Neuronal stem cell (in vitro differentiated cells): ENCODE results near the gene EIF3J.
"Not testable (repeated sequence)": the region's sequence is repeated elsewhere in the genome, so short reads cannot be mapped to it uniquely, and the experiment has no call there.

Source experiments
- DNase-seq: peaks from one replicate; pipeline ENCODE4 v3.0.0-alpha.2; 2013; ENCODE audit warnings: low spot score
- H2AFZ ChIP-seq: one replicate; pipeline ENCODE4 v1.6.1; 2013; ENCODE audit warnings: mild to moderate bottlenecking, low read length, inconsistent platforms
- H2AK5ac ChIP-seq: 2 replicates; pipeline ENCODE4 v1.6.1; 2013; ENCODE audit warnings: low read depth, mild to moderate bottlenecking, inconsistent platforms, low read length, moderate library complexity, mixed read lengths
- H2BK120ac ChIP-seq: 2 replicates; pipeline ENCODE4 v1.6.1; 2013; ENCODE audit warnings: low read depth, mild to moderate bottlenecking, inconsistent platforms, low read length, moderate library complexity, mixed read lengths
- H2BK12ac ChIP-seq: one replicate; pipeline ENCODE4 v1.6.1; 2013; ENCODE audit warnings: low read length, inconsistent platforms
- H2BK15ac ChIP-seq: 2 replicates; pipeline ENCODE4 v1.6.1; 2013; ENCODE audit warnings: mild to moderate bottlenecking, low read length, inconsistent platforms, mixed read lengths
- H2BK5ac ChIP-seq: one replicate; pipeline ENCODE4 v1.6.1; 2013; ENCODE audit warnings: inconsistent platforms, mild to moderate bottlenecking, low read length, moderate library complexity
- H3K14ac ChIP-seq: one replicate; pipeline ENCODE4 v1.6.1; 2013; ENCODE audit warnings: low read length, inconsistent platforms
- H3K18ac ChIP-seq: 2 replicates; pipeline ENCODE4 v1.6.1; 2013; ENCODE audit warnings: low read length, inconsistent platforms
- H3K23ac ChIP-seq: 2 replicates; pipeline ENCODE4 v1.6.1; 2013; ENCODE audit warnings: low read depth, mild to moderate bottlenecking, mixed read lengths, low read length, inconsistent platforms; ENCODE audit not compliant: poor library complexity
- H3K27ac ChIP-seq: replicated peaks from 3 replicates; pipeline ENCODE4 v1.5.1; 2013; ENCODE audit warnings: low read length, inconsistent platforms
- H3K27me3 ChIP-seq, 3 experiments: 2 replicates each; pipeline ENCODE4 v1.6.1; 2013; ENCODE audit warnings: low read length in 3 of 3, mild to moderate bottlenecking in 2 of 3, inconsistent platforms in 1 of 3, low read depth in 1 of 3, mixed read lengths in 1 of 3, moderate library complexity in 1 of 3; ENCODE audit not compliant: control insufficient read depth in 3 of 3, insufficient read depth in 3 of 3
- H3K36me3 ChIP-seq, 2 donors: replicated peaks in 1 of 2; 2 replicates each; pipeline ENCODE4 v1.6.1; 2013; ENCODE audit warnings: low read length in 2 of 2; ENCODE audit not compliant: control insufficient read depth in 2 of 2, insufficient read depth in 2 of 2
- H3K4ac ChIP-seq: 2 replicates; pipeline ENCODE4 v1.6.1; 2013; ENCODE audit warnings: inconsistent platforms, mild to moderate bottlenecking, low read length, moderate library complexity
- H3K4me1 ChIP-seq, 2 donors: 1 replicate in 1 of 2; 2 replicates in 1 of 2; pipeline ENCODE4 v1.6.1; 2013; ENCODE audit warnings: low read length in 2 of 2, low read depth in 1 of 2; ENCODE audit not compliant: control insufficient read depth in 2 of 2, insufficient read depth in 1 of 2
- H3K4me2 ChIP-seq: one replicate; pipeline ENCODE4 v1.6.1; 2013; ENCODE audit warnings: mild to moderate bottlenecking, low read length, inconsistent platforms; ENCODE audit not compliant: insufficient read depth, poor library complexity, severe bottlenecking
- H3K4me3 ChIP-seq, 2 donors: 2 replicates each; pipeline ENCODE4 v1.5.1; 2013; ENCODE audit warnings: low read length in 2 of 2, mild to moderate bottlenecking in 2 of 2, inconsistent platforms in 1 of 2, moderate library complexity in 1 of 2
- H3K79me1 ChIP-seq: one replicate; pipeline ENCODE4 v1.6.1; 2013; ENCODE audit warnings: low read depth, mild to moderate bottlenecking, inconsistent platforms, low read length, moderate library complexity
- H3K9ac ChIP-seq: one replicate; pipeline ENCODE4 v1.6.1; 2013; ENCODE audit warnings: mild to moderate bottlenecking, low read depth, low read length, inconsistent platforms; ENCODE audit not compliant: poor library complexity
- H3K9me3 ChIP-seq, 2 donors: replicated peaks in 1 of 2; 2 replicates each; pipeline versions ENCODE3 to v1.6.1; 2013; ENCODE audit warnings: low read length in 2 of 2, mild to moderate bottlenecking in 2 of 2, inconsistent platforms in 1 of 2, low read depth in 1 of 2, mixed read lengths in 1 of 2, moderate library complexity in 1 of 2; ENCODE audit not compliant: control insufficient read depth in 2 of 2, insufficient read depth in 1 of 2
- H4K8ac ChIP-seq: one replicate; pipeline ENCODE4 v1.6.1; 2013; ENCODE audit warnings: low read depth, mild to moderate bottlenecking, inconsistent platforms, low read length, moderate library complexity
- H4K91ac ChIP-seq: one replicate; pipeline ENCODE4 v1.6.1; 2013; ENCODE audit warnings: low read length, low read depth, mild to moderate bottlenecking, inconsistent platforms; ENCODE audit not compliant: poor library complexity
- WGBS, 2 donors: extraction: QIAGEN DNeasy Blood & Tissue Kit; methylation state at CpG; one replicate each; pipeline ENCODE4 v1.1.7; 2013; ENCODE audit warnings: missing lambda C conversion rate in 2 of 2, mixed read lengths in 1 of 2; ENCODE audit not compliant: insufficient read length in 2 of 2, insufficient replicate concordance in 1 of 2; ENCODE audit errors: extremely low coverage in 2 of 2; 5-methylcytosine and 5-hydroxymethylcytosine counted together

EIF3J gene

DNA sequence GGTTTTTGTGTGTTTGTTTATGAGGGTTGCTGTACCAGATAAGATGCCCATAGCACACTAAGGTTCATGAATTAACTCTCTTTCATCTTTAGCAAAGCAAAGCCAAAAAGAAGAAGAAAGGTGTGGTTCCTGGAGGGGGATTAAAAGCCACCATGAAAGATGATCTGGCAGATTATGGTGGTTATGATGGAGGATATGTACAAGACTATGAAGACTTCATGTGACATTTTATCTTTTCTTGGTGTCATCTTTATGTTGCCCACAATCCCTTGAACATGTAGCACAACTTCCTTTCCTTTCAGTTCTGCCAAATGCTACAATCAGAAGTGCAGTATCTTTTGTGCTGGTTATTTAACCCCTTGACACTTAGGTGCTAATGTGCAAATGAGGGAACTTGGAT is 24.0 kb downstream of the EIF3J start:
- not testable (repeated sequence) for H2BK15ac ChIP-seq, H2AFZ ChIP-seq, H3K9ac ChIP-seq, H3K23ac ChIP-seq, DNase-seq, H3K4me3 ChIP-seq, H3K4me2 ChIP-seq, H2BK12ac ChIP-seq, H3K79me1 ChIP-seq, H2BK120ac ChIP-seq, H2BK5ac ChIP-seq, H3K14ac ChIP-seq, H4K8ac ChIP-seq, H3K4ac ChIP-seq, H3K27me3 ChIP-seq, H3K27ac ChIP-seq, H3K18ac ChIP-seq, H2AK5ac ChIP-seq, H3K4me1 ChIP-seq, H4K91ac ChIP-seq
- H3K36me3 ChIP-seq = peaks cover 40 to 96% of the 10 kb centered on the region in 2 donors
- H3K9me3 ChIP-seq = peaks cover 13 to 28% of the 10 kb centered on the region in 2 donors

DNA sequence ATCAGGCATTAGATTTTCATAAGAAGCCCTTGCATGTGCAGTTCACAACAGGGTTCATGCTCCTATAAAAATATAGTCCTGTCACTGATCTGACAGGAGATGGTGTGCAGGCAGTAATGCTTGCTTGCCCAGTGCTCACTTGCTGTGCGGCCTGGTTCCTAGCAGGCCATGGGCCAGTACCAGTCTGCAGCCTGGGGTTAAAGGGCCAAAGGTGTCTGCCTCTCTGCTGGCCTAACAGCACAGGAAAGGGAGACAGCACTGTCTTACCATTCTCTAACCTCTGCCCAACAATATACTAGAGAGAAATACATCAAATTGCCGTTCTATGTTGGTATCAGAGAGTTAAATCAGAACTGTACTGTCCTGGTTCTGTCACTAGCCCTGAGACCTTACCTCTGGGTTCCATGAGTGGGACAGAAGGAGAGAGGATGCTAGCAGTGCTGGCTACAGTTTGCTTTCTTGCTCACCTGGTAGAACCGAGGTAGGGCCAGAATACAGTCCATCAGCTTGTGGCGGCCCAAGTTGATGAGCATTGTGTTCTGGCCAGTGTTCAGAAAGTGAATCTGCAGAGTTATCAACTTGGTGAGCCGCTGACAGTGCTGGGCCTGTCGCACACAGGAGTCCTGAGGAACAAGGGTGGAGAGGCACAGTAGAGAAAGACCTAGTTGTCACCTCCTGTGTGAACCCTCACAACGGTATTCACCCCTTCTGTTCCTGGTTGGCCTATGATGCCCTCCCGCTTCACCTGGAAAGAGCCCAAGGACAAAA is 28.6 kb downstream of the EIF3J start:
- H3K18ac ChIP-seq = no peak overlapping the region
- H3K4me1 ChIP-seq = no peaks in the 10 kb centered on the region

DNA sequence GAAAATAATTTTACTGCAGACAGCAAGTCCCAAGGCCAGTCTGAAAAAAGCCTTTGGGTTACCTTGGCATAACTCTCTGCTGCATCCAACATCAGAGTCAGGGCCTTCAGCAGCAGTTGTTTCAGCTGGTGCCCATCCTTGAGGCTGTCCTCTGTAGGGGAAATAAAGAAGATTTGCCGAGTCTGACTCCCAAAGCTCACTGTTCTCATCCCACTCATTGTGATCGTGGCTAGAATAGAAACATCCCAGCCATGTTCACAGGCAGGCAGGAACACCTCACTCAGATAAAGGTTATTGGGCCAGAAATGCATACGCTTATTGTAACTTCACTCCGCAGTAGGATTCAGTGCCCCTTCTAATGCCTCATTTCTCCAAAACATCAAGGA is 29.2 kb downstream of the EIF3J start:
- H4K8ac ChIP-seq = no peak overlapping the region
- no peak overlapping the region for H2BK15ac ChIP-seq
- H2AK5ac ChIP-seq = no peak overlapping the region
- H3K27me3 ChIP-seq = no peaks in the 10 kb centered on the region
- H3K4me1 ChIP-seq = no peaks in the 10 kb centered on the region
- WGBS, 2 donors = no CpG with 5 or more reads among the region's 4 CpGs
- H4K91ac ChIP-seq = no peak overlapping the region
- H2BK5ac ChIP-seq = no peak overlapping the region
- H2BK120ac ChIP-seq = no peak overlapping the region
- H3K79me1 ChIP-seq = no peaks in the 10 kb centered on the region
- no peak overlapping the region for H3K27ac ChIP-seq
- H3K23ac ChIP-seq = no peak overlapping the region
- H3K36me3 ChIP-seq = peaks cover 42 to 97% of the 10 kb centered on the region in 2 donors
- H2BK12ac ChIP-seq = no peak overlapping the region
- no peak for DNase-seq
- no peak overlapping the region for H3K14ac ChIP-seq
- H3K9me3 ChIP-seq = peaks cover 17 to 34% of the 10 kb centered on the region in 2 donors
- H3K4ac ChIP-seq = no peak overlapping the region
- no peak overlapping the region for H3K9ac ChIP-seq
- H3K4me3 ChIP-seq = no peak overlapping the region
- no peak overlapping the region for H2AFZ ChIP-seq
- no peak overlapping the region for H3K18ac ChIP-seq
- H3K4me2 ChIP-seq = no peak overlapping the region

More for the DNA sequence above, 28.6 kb downstream of the EIF3J start:
- Histone ChIP-seq H3K27ac (no peak overlapping the region), H2BK5ac (no peak overlapping the region), H3K9me3 (peaks cover 17 to 34% of the 10 kb centered on the region in 2 donors), H3K36me3 (peaks cover 46 to 97% of the 10 kb centered on the region in 2 donors), H3K4me3 (peak overlapping the region in 1 of 2 donors; percentile 7), H2BK15ac (no peak overlapping the region), H3K27me3 (no peaks in the 10 kb centered on the region), H2AK5ac (no peak overlapping the region), H2AFZ (no peak overlapping the region), H3K14ac (no peak overlapping the region), H4K91ac (no peak overlapping the region), H3K4me2 (no peak overlapping the region), H2BK120ac (no peak overlapping the region), H2BK12ac (no peak overlapping the region), H3K23ac (no peak overlapping the region), H3K4ac (no peak overlapping the region), H4K8ac (no peak overlapping the region), H3K9ac (no peak overlapping the region), H3K79me1 (no peaks in the 10 kb centered on the region)
- DNase-seq = no peak
- no CpG with 5 or more reads among the region's 8 CpGs for WGBS, 2 donors

DNA sequence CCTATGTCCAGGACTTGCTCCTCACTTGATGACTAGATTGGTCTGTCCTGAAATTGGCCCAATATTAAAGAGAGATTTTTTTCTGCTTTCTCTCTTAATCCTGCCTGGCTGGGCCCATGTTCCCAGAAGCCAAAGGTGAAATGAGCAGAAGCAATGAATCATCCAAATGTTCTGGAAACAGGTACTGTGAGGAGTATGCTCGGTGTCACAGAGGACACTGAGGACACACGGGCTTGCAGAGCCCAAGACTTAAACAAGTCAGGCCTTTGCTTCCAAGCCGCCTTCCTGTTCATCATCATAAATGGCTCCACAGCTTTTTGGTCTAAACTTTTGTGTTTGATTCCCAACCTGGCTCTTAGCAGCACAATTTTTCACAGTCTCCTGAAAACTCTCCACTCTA is 31.4 kb downstream of the EIF3J start:
- H2AFZ ChIP-seq = no peak overlapping the region
- WGBS, 2 donors = no CpG with 5 or more reads among the region's 3 CpGs
- peaks cover 40 to 88% of the 10 kb centered on the region in 2 donors for H3K36me3 ChIP-seq

More for the DNA sequence above, 31.4 kb downstream of the EIF3J start:
- Histone ChIP-seq H3K4ac (no peak overlapping the region), H2BK12ac (no peak overlapping the region), H4K91ac (no peak overlapping the region), H3K4me1 (no peaks in the 10 kb centered on the region), H2AK5ac (no peak overlapping the region), H3K79me1 (no peaks in the 10 kb centered on the region), H3K27me3 (no peaks in the 10 kb centered on the region), H3K27ac (no peak overlapping the region), H3K18ac (no peak overlapping the region), H3K4me2 (no peak overlapping the region), H2BK15ac (no peak overlapping the region), H4K8ac (no peak overlapping the region), H2BK5ac (no peak overlapping the region), H2BK120ac (no peak overlapping the region), H3K9me3 (peaks cover 17 to 31% of the 10 kb centered on the region in 2 donors), H3K4me3 (no peak overlapping the region), H3K23ac (no peak overlapping the region), H3K14ac (no peak overlapping the region), H3K9ac (no peak overlapping the region)
- DNase-seq = no peak
